ENCODE measurements around the gene MYO6.

DNA sequence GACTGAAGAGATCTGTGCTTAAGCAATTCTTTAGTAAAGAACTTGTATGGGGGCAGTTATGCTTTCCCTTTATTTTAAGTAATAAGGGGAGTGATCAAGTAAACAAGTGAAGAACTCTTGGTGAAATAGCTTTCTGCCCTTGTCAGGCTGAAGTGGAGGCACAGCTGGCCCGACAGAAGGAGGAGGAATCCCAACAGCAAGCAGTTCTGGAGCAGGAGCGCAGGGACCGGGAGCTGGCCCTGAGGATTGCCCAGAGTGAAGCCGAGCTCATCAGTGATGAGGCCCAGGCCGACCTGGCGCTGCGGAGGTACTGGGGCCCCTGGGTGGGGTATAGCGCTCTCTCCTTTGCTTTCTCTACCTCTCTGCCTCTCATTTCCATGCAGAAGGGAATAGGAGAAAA, 143.3 kb downstream of the MYO6 start:
- TF ChIP-seq POLR2A (IDR thresholded peaks at IDR 0.05), result no peak
- TF ChIP-seq, protein P1, sequence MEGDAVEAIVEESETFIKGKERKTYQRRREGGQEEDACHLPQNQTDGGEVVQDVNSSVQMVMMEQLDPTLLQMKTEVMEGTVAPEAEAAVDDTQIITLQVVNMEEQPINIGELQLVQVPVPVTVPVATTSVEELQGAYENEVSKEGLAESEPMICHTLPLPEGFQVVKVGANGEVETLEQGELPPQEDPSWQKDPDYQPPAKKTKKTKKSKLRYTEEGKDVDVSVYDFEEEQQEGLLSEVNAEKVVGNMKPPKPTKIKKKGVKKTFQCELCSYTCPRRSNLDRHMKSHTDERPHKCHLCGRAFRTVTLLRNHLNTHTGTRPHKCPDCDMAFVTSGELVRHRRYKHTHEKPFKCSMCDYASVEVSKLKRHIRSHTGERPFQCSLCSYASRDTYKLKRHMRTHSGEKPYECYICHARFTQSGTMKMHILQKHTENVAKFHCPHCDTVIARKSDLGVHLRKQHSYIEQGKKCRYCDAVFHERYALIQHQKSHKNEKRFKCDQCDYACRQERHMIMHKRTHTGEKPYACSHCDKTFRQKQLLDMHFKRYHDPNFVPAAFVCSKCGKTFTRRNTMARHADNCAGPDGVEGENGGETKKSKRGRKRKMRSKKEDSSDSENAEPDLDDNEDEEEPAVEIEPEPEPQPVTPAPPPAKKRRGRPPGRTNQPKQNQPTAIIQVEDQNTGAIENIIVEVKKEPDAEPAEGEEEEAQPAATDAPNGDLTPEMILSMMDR (IDR thresholded peaks at IDR 0.05), result no peak
- TF ChIP-seq POLR2AphosphoS5 (IDR thresholded peaks at IDR 0.05), result no peak
- TF ChIP-seq EP300 (IDR thresholded peaks at IDR 0.05; ENCODE audit: low read depth), result no peak
